Midbrain (tissue), 1 donor: ENCODE results near the gene PNCK.
"Not testable (repeated sequence)": the region's sequence is repeated elsewhere in the genome, so short reads cannot be mapped to it uniquely, and the experiment has no call there.

Experiments used
- DNase-seq: peaks from one replicate; lab custom pipeline; 2025; lab: John Stamatoyannopoulos, UW

PNCK gene

GRCh38 chrX:153685751-153686696 lies 12.4 kb upstream of the PNCK start:
- DNase-seq = no peak

- DNase-seq = no peak
These were observed 11.5 kb upstream of the PNCK start for GRCh38 chrX:153685156-153685536.

- no peak for DNase-seq
These were observed 11.0 kb upstream of the PNCK start for GRCh38 chrX:153684467-153685155.

GRCh38 chrX:153683486-153683885 lies 9.9 kb upstream of the PNCK start:
- not testable (repeated sequence) for DNase-seq

- no peak for DNase-seq
These were observed 7.6 kb upstream of the PNCK start for GRCh38 chrX:153681175-153681574.

- DNase-seq = no peak
These were observed 722 bp upstream of the PNCK start for GRCh38 chrX:153674219-153674851.

- no peak for DNase-seq
These were observed 834 bp downstream of the PNCK start for GRCh38 chrX:153672531-153673427.

GRCh38 chrX:153671589-153672530 lies 1.8 kb downstream of the PNCK start:
- no peak for DNase-seq

GRCh38 chrX:153670748-153671588 lies 2.6 kb downstream of the PNCK start:
- DNase-seq = no peak

GRCh38 chrX:153669901-153670731 lies 3.5 kb downstream of the PNCK start:
- no peak for DNase-seq

- DNase-seq = no peak
These were observed 4.3 kb downstream of the PNCK start for GRCh38 chrX:153669174-153669890.

GRCh38 chrX:153668423-153669173 lies 5.0 kb downstream of the PNCK start:
- no peak for DNase-seq

GRCh38 chrX:153667956-153668396 lies 5.6 kb downstream of the PNCK start:
- DNase-seq = peak; percentile 88

- DNase-seq = no peak
These were observed 6.2 kb downstream of the PNCK start for GRCh38 chrX:153667281-153667955.

- DNase-seq = no peak
These were observed 7.8 kb downstream of the PNCK start for GRCh38 chrX:153665726-153666306.

GRCh38 chrX:153662266-153662665 lies 11.3 kb downstream of the PNCK start:
- peak; percentile 15 for DNase-seq
